Endothelial cell of umbilical vein (primary cell): ENCODE measurements around the gene SWAP70. TPM values are rescaled to one million over a fixed set of nuclear protein-coding genes. Genes with fewer than 3 reads are reported as not detected.

Experiments
- BruUV-seq: library from RNA; stranded (reverse); fragments of 400-500 nt; replicated peaks from 2 replicates; lab custom pipeline; 2021; lab: Mats Ljungman, UMichigan
- CTCF ChIA-PET: fragments of 300-600, 350-600 bp; sonication (Branson Sonifier 250); formaldehyde crosslinking; loops from one replicate; lab custom pipeline; 2021; ENCODE audit warnings: antibody characterized with exemption, inconsistent platforms; lab: Charles Lee
- POLR2A ChIA-PET: fragments of 300-600, 350-600 bp; sonication (Branson Sonifier 250); formaldehyde crosslinking; loops from one replicate; lab custom pipeline; 2021; ENCODE audit warnings: antibody characterized with exemption, inconsistent platforms; lab: Charles Lee
- DNase-seq: peaks from one replicate; pipeline ENCODE4 v3.0.0-alpha.2; 2011; ENCODE audit warnings: low read depth, low spot score
- FAIRE-seq: peaks from 2 replicates; lab custom pipeline; 2011; peaks lifted over from hg19 to GRCh38; lab: Jason Lieb, UNC
- H2AFZ ChIP-seq: 2 replicates; pipeline ENCODE4 v1.6.0; 2012; ENCODE audit warnings: low read depth, low read length, control low read depth, inconsistent platforms
- H3K27ac ChIP-seq: 2 replicates; pipeline ENCODE4 v1.5.1; 2011; ENCODE audit warnings: low read depth, mild to moderate bottlenecking, control low read depth, low read length, moderate library complexity; ENCODE audit not compliant: insufficient read depth
- H3K27me3 ChIP-seq, 2 experiments: 2 replicates each; pipeline versions ENCODE4 v1.6.0 to v1.6.1; 2011; ENCODE audit warnings: low read length in 2 of 2, mixed read lengths in 1 of 2; ENCODE audit not compliant: control insufficient read depth in 2 of 2, insufficient read depth in 2 of 2
- H3K36me3 ChIP-seq, 2 experiments: 2 replicates in 1 of 2; 3 replicates in 1 of 2; pipeline ENCODE4 v1.5.1; 2011; ENCODE audit warnings: low read length in 2 of 2, mild to moderate bottlenecking in 1 of 2, moderate library complexity in 1 of 2; ENCODE audit not compliant: control insufficient read depth in 2 of 2, insufficient read depth in 2 of 2; ENCODE audit errors: extremely low read depth in 1 of 2
- H3K4me1 ChIP-seq: 3 replicates; pipeline ENCODE4 v1.5.1; 2011; ENCODE audit warnings: mild to moderate bottlenecking, low read length; ENCODE audit not compliant: control insufficient read depth, insufficient read depth; ENCODE audit errors: extremely low read depth
- H3K4me2 ChIP-seq: 2 replicates; pipeline ENCODE4 v1.6.1; 2011; ENCODE audit warnings: low read length, control low read depth, mixed read lengths; ENCODE audit not compliant: insufficient read depth
- H3K4me3 ChIP-seq, 3 experiments: fragments of 200-600 bp in 1 of 3; sonication (generic), shearing (Covaris generic) in 1 of 3; replicated peaks in 1 of 3; 2 replicates each; pipeline ENCODE4 v1.5.1; 2011 to 2016; ENCODE audit warnings: control low read depth in 3 of 3, low read length in 3 of 3, mild to moderate bottlenecking in 2 of 3, inconsistent platforms in 1 of 3, low read depth in 1 of 3, moderate library complexity in 1 of 3; ENCODE audit not compliant: insufficient read depth in 1 of 3
- H3K79me2 ChIP-seq: 2 replicates; pipeline ENCODE4 v1.6.0; 2012; ENCODE audit warnings: low read length, inconsistent platforms; ENCODE audit not compliant: control insufficient read depth, insufficient read depth
- H3K9ac ChIP-seq: replicated peaks from 2 replicates; pipeline ENCODE3; 2011; ENCODE audit warnings: low read length, control low read depth; ENCODE audit not compliant: insufficient read depth; ENCODE audit errors: extremely low read depth
- H3K9me1 ChIP-seq: replicated peaks from 3 replicates; pipeline ENCODE4 v1.6.0; 2011; ENCODE audit warnings: mild to moderate bottlenecking, low read length; ENCODE audit not compliant: control insufficient read depth, insufficient read depth; ENCODE audit errors: extremely low read depth
- H3K9me3 ChIP-seq: replicated peaks from 2 replicates; pipeline ENCODE4 v1.5.1; 2012; ENCODE audit warnings: low read length, inconsistent platforms; ENCODE audit not compliant: control insufficient read depth, insufficient read depth
- H4K20me1 ChIP-seq: replicated peaks from 2 replicates; pipeline ENCODE3; 2011; ENCODE audit warnings: mild to moderate bottlenecking, low read length; ENCODE audit not compliant: control insufficient read depth, insufficient read depth; ENCODE audit errors: extremely low read depth
- EZH2 ChIP-seq: IDR thresholded peaks from 2 replicates; pipeline ENCODE4 v1.6.1; 2012; ENCODE audit warnings: borderline replicate concordance, low read depth, mild to moderate bottlenecking, moderate library complexity, low read length, inconsistent platforms; ENCODE audit not compliant: severe bottlenecking
- FOS ChIP-seq: IDR thresholded peaks from 2 replicates; pipeline ENCODE4 v1.6.1; 2011; ENCODE audit warnings: mild to moderate bottlenecking, low read length, moderate library complexity, borderline replicate concordance; ENCODE audit not compliant: insufficient read depth
- GATA2 ChIP-seq: IDR thresholded peaks from 2 replicates; pipeline ENCODE4 v1.7.0; 2011; ENCODE audit warnings: low read depth, mild to moderate bottlenecking, moderate library complexity, mixed read lengths, low read length; ENCODE audit not compliant: insufficient read length, insufficient read depth
- JUN ChIP-seq: IDR thresholded peaks from 2 replicates; pipeline ENCODE4 v1.6.1; 2011; ENCODE audit warnings: borderline replicate concordance, low read depth; ENCODE audit not compliant: insufficient read length, insufficient read depth
- MYC ChIP-seq: IDR thresholded peaks from one replicate; pipeline ENCODE4 v1.6.1; 2011; ENCODE audit warnings: mild to moderate bottlenecking, low read depth, low read length
- POLR2A ChIP-seq: IDR thresholded peaks from 2 replicates; pipeline ENCODE4 v1.6.1; 2012; ENCODE audit warnings: low read depth, mild to moderate bottlenecking, control low read depth, low read length
- POLR2AphosphoS5 ChIP-seq: IDR thresholded peaks from 2 replicates; pipeline ENCODE4 v1.6.1; 2012; ENCODE audit warnings: low read depth, mild to moderate bottlenecking, control low read depth, low read length, moderate library complexity; ENCODE audit not compliant: insufficient read depth
- dilution Hi-C: fragments of 300-500 bp; cut with MboI; formaldehyde crosslinking; loops from one replicate; pipeline ENCODE4 v1.15.0; 2019; ENCODE audit warnings: low sequenced_read_pairs; ENCODE audit not compliant: extremely low pct_ligation_motif_present
- intact Hi-C: fragments of 100-400 bp; cut with micrococcal nuclease; formaldehyde crosslinking; loops from one replicate; pipeline ENCODE4 v1.10.0; 2022
- polyA plus RNA-seq, 4 experiments: library from polyadenylated mRNA; depleted of rRNA in 3 of 4; stranded (reverse) in 3 of 4; unstranded in 1 of 4; fragments of >200 nt; gene quantifications; 2 replicates each; pipeline versions ENCODE4 v1.2.1 to v1.2.3, GENCODE V29; 2011 to 2012; ENCODE audit warnings: missing spikeins in 1 of 4
- total RNA-seq: library from RNA; stranded (reverse); gene quantifications from 2 replicates; pipeline ENCODE4 v1.2.3, GENCODE V29; 2021
- TF ChIP-seq, protein P1 (sequence below), 2 donors: IDR thresholded peaks; 1 replicate in 1 of 2; 2 replicates in 1 of 2; pipeline ENCODE4 v1.5.1; 2011; ENCODE audit warnings: low read length in 2 of 2, mild to moderate bottlenecking in 2 of 2, moderate library complexity in 2 of 2, control low read depth in 1 of 2, inconsistent platforms in 1 of 2, low read depth in 1 of 2; ENCODE audit not compliant: insufficient read depth in 1 of 2; ENCODE audit errors: extremely low read depth in 1 of 2
- TF ChIP-seq, protein P2 (sequence below): IDR thresholded peaks from 2 replicates; pipeline ENCODE4 v1.6.1; 2011; ENCODE audit not compliant: insufficient read depth, insufficient read length

The SWAP70 gene
- total and polyA plus RNA-seq, 2 donors (not counting 3 experiments of a cell fraction or from before 2014, with no cell fraction given), result 52.5 to 165 TPM

DNA sequence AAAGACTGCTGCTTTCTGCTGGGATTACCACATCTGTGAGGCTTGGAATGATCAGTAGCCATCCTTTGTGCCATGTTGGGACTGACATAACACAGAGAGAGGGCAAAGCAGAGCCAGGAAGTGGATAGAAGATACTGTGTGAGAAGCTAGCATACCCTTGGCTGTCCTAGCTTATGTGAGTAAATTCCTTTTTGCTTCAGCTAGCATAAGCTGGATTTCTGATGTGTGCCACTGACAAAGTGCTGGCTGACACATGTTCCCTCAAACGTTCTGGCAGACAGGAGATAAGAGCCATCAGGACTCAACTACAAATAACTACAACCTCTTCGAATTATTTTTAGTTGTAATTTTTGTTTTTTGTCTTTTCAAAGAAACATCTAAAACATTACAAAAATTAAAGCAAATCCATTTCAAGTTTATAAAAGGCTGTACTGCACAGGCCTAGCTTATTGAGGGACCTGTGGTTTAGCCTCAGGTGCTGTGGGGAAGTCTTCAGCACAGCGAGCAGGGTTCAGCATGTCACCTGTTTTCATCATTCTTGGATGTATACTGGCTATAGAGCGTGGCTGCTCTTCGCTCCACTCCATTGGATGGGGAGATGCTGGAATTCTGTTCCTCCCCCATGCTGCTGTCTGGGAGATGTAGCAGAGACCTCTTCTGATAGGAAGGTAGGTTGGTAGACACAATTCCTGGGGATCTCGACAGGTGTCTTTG lies 120.9 kb downstream of the SWAP70 start:
- no peaks in the 10 kb centered on the region for H3K79me2 ChIP-seq
- intact Hi-C loops, result no loop called here
- no peaks in the 10 kb centered on the region for H3K9me3 ChIP-seq
- TF ChIP-seq FOS (no peak), GATA2 (no peak)
- no peak overlapping the region for H3K4me2 ChIP-seq
- CTCF ChIA-PET, result interaction anchor here (0.5 to 1.3 kb wide), 2 partner anchors 13 to 35 kb away, joined by 3 to 4 read pairs; no protein-coding TSS in a partner anchor
- FAIRE-seq (no peak), DNase-seq (no peak)
- H3K36me3 ChIP-seq, result peaks cover 6 to 15% of the 10 kb centered on the region in 2 experiments
- no peaks in the 10 kb centered on the region for H3K27me3 ChIP-seq
- H3K9me1 ChIP-seq, result no peaks in the 10 kb centered on the region
- H3K27ac ChIP-seq, result no peak overlapping the region
- H3K4me3 ChIP-seq, result no peak overlapping the region
- dilution Hi-C loops, result no loop called here
- H2AFZ ChIP-seq, result no peak overlapping the region
- no peaks in the 10 kb centered on the region for H3K4me1 ChIP-seq
- BruUV-seq, result no TSS peak
- H3K9ac ChIP-seq, result no peak overlapping the region
- no peaks in the 10 kb centered on the region for H4K20me1 ChIP-seq
- POLR2A ChIA-PET, result no interaction called here

DNA sequence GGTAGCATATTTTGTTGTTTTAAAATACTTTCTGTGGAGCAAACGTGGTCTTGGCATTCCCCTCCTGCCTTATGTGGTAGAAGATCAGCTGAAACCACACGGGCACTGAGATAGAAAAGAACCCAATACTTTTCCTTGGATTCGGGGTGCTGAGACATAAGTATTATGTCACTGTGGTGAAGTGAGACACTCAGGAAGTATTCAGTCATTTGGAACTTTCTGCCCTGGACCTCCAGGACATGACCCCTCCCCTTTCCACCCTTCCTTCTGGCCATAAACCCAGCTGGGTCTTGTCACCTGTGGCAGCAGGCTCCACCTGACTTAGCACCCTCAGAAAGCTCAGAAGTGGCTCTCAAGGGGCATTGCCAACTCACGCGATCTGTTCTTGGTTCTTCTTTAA lies 123.4 kb downstream of the SWAP70 start:
- no peak overlapping the region for H3K9ac ChIP-seq
- no TSS peak for BruUV-seq
- no peak for FAIRE-seq
- H3K9me1 ChIP-seq, result no peaks in the 10 kb centered on the region
- no peak overlapping the region for H3K4me2 ChIP-seq
- no peak overlapping the region for H2AFZ ChIP-seq
- DNase-seq, result no peak
- CTCF ChIA-PET, result interaction anchor here (1.1 kb wide), 1 partner anchor 9 kb away, joined by 3 read pairs; no protein-coding TSS in a partner anchor
- no peaks in the 10 kb centered on the region for H3K9me3 ChIP-seq
- peaks cover 8 to 10% of the 10 kb centered on the region in 2 experiments for H3K36me3 ChIP-seq
- no peaks in the 10 kb centered on the region for H3K27me3 ChIP-seq
- no peak overlapping the region for H3K4me3 ChIP-seq
- POLR2A ChIA-PET, result no interaction called here
- no peaks in the 10 kb centered on the region for H3K79me2 ChIP-seq
- intact Hi-C loops (no loop called here), dilution Hi-C loops (no loop called here)
- H3K4me1 ChIP-seq, result no peaks in the 10 kb centered on the region
- no peaks in the 10 kb centered on the region for H4K20me1 ChIP-seq
- no peak overlapping the region for H3K27ac ChIP-seq
- TF ChIP-seq POLR2AphosphoS5 (no peak), GATA2 (no peak), EZH2 (no peak), POLR2A (no peak), FOS (no peak), JUN (no peak), MYC (no peak)
- TF ChIP-seq, protein P1, sequence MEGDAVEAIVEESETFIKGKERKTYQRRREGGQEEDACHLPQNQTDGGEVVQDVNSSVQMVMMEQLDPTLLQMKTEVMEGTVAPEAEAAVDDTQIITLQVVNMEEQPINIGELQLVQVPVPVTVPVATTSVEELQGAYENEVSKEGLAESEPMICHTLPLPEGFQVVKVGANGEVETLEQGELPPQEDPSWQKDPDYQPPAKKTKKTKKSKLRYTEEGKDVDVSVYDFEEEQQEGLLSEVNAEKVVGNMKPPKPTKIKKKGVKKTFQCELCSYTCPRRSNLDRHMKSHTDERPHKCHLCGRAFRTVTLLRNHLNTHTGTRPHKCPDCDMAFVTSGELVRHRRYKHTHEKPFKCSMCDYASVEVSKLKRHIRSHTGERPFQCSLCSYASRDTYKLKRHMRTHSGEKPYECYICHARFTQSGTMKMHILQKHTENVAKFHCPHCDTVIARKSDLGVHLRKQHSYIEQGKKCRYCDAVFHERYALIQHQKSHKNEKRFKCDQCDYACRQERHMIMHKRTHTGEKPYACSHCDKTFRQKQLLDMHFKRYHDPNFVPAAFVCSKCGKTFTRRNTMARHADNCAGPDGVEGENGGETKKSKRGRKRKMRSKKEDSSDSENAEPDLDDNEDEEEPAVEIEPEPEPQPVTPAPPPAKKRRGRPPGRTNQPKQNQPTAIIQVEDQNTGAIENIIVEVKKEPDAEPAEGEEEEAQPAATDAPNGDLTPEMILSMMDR (IDR thresholded peaks at IDR 0.05; ENCODE audit: extremely low read depth in 1 of 2, insufficient read depth in 1 of 2, low read depth in 1 of 2, low read length in 2 of 2), result no peak
- TF ChIP-seq, protein P2, sequence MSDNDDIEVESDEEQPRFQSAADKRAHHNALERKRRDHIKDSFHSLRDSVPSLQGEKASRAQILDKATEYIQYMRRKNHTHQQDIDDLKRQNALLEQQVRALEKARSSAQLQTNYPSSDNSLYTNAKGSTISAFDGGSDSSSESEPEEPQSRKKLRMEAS, result no peak
